Measurements from ENCODE around the gene DLG5.

Gene DLG5

GRCh38 chr10:77889277-77889903 lies 37.2 kb downstream of the DLG5 start:
- peaks cover 74% of the 10 kb centered on the region for H4K20me1 ChIP-seq (ENCODE audit: insufficient read depth, low read length)
- H3K9me3 ChIP-seq (ENCODE audit: insufficient read depth, low read length, severe bottlenecking): no peaks in the 10 kb centered on the region
- DNase-seq (no peak), ATAC-seq (ENCODE audit: insufficient read depth, low read depth) (no peak)
- H3K27me3 ChIP-seq (ENCODE audit: insufficient read depth, low read length, poor library complexity): no peaks in the 10 kb centered on the region
- H3K4me1 ChIP-seq (ENCODE audit: insufficient read depth, low read length): no peaks in the 10 kb centered on the region
- no peak overlapping the region for H3K4me2 ChIP-seq (ENCODE audit: insufficient read depth, low read length)
- no peak overlapping the region for H3K4me3 ChIP-seq (ENCODE audit: low read depth in 1 of 2, low read length in 2 of 2)
- H3K27ac ChIP-seq (ENCODE audit: low read length): no peak overlapping the region
- H3K9ac ChIP-seq (ENCODE audit: low read depth, low read length): no peak overlapping the region
- TF ChIP-seq EZH2 (IDR thresholded peaks at IDR 0.05; ENCODE audit: borderline replicate concordance, low read depth, low read length, severe bottlenecking): no peak
- TF ChIP-seq, protein P1, sequence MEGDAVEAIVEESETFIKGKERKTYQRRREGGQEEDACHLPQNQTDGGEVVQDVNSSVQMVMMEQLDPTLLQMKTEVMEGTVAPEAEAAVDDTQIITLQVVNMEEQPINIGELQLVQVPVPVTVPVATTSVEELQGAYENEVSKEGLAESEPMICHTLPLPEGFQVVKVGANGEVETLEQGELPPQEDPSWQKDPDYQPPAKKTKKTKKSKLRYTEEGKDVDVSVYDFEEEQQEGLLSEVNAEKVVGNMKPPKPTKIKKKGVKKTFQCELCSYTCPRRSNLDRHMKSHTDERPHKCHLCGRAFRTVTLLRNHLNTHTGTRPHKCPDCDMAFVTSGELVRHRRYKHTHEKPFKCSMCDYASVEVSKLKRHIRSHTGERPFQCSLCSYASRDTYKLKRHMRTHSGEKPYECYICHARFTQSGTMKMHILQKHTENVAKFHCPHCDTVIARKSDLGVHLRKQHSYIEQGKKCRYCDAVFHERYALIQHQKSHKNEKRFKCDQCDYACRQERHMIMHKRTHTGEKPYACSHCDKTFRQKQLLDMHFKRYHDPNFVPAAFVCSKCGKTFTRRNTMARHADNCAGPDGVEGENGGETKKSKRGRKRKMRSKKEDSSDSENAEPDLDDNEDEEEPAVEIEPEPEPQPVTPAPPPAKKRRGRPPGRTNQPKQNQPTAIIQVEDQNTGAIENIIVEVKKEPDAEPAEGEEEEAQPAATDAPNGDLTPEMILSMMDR (IDR thresholded peaks at IDR 0.05; ENCODE audit: borderline replicate concordance, extremely low read depth, low read length, poor library complexity, severe bottlenecking): no peak
- H2AFZ ChIP-seq (ENCODE audit: low read depth, low read length): no peak overlapping the region
- H3K79me2 ChIP-seq (ENCODE audit: insufficient read depth, low read length): peaks cover 12% of the 10 kb centered on the region; the same call in 1 of the 2 replicates
- H3K36me3 ChIP-seq (ENCODE audit: insufficient read depth, low read length): no peaks in the 10 kb centered on the region

GRCh38 chr10:77888356-77888703 lies 38.2 kb downstream of the DLG5 start:
- ATAC-seq (ENCODE audit: insufficient read depth, low read depth) (no peak), DNase-seq (no peak)
- H3K9ac ChIP-seq (ENCODE audit: low read depth, low read length): no peak overlapping the region
- H3K4me1 ChIP-seq (ENCODE audit: insufficient read depth, low read length): no peaks in the 10 kb centered on the region
- peaks cover 12% of the 10 kb centered on the region; the same call in 1 of the 2 replicates for H3K79me2 ChIP-seq (ENCODE audit: insufficient read depth, low read length)
- H3K9me3 ChIP-seq (ENCODE audit: insufficient read depth, low read length, severe bottlenecking): no peaks in the 10 kb centered on the region
- H3K4me3 ChIP-seq (ENCODE audit: low read depth in 1 of 2, low read length in 2 of 2): no peak overlapping the region
- H2AFZ ChIP-seq (ENCODE audit: low read depth, low read length): no peak overlapping the region
- H3K36me3 ChIP-seq (ENCODE audit: insufficient read depth, low read length): no peaks in the 10 kb centered on the region
- no peak overlapping the region for H3K4me2 ChIP-seq (ENCODE audit: insufficient read depth, low read length)
- TF ChIP-seq, protein P1 (IDR thresholded peaks at IDR 0.05; ENCODE audit: borderline replicate concordance, extremely low read depth, low read length, poor library complexity, severe bottlenecking): no peak
- TF ChIP-seq EZH2 (IDR thresholded peaks at IDR 0.05; ENCODE audit: borderline replicate concordance, low read depth, low read length, severe bottlenecking): no peak
- H3K27ac ChIP-seq (ENCODE audit: low read length): no peak overlapping the region
- H4K20me1 ChIP-seq (ENCODE audit: insufficient read depth, low read length): peaks cover 66% of the 10 kb centered on the region
- no peaks in the 10 kb centered on the region for H3K27me3 ChIP-seq (ENCODE audit: insufficient read depth, low read length, poor library complexity)

GRCh38 chr10:77887631-77888355 lies 38.8 kb downstream of the DLG5 start:
- H3K4me2 ChIP-seq (ENCODE audit: insufficient read depth, low read length): no peak overlapping the region
- no peaks in the 10 kb centered on the region for H3K27me3 ChIP-seq (ENCODE audit: insufficient read depth, low read length, poor library complexity)
- no peaks in the 10 kb centered on the region for H3K9me3 ChIP-seq (ENCODE audit: insufficient read depth, low read length, severe bottlenecking)
- no peak overlapping the region for H3K27ac ChIP-seq (ENCODE audit: low read length)
- no peaks in the 10 kb centered on the region for H3K36me3 ChIP-seq (ENCODE audit: insufficient read depth, low read length)
- no peak overlapping the region for H3K9ac ChIP-seq (ENCODE audit: low read depth, low read length)
- H2AFZ ChIP-seq (ENCODE audit: low read depth, low read length): no peak overlapping the region
- peaks cover 12% of the 10 kb centered on the region; the same call in 1 of the 2 replicates for H3K79me2 ChIP-seq (ENCODE audit: insufficient read depth, low read length)
- no peak for ATAC-seq (ENCODE audit: insufficient read depth, low read depth)
- H3K4me1 ChIP-seq (ENCODE audit: insufficient read depth, low read length): no peaks in the 10 kb centered on the region
- H4K20me1 ChIP-seq (ENCODE audit: insufficient read depth, low read length): peaks cover 63% of the 10 kb centered on the region
- H3K4me3 ChIP-seq (ENCODE audit: low read depth in 1 of 2, low read length in 2 of 2): no peak overlapping the region
- no peak for DNase-seq
- TF ChIP-seq, protein P1 (IDR thresholded peaks at IDR 0.05; ENCODE audit: borderline replicate concordance, extremely low read depth, low read length, poor library complexity, severe bottlenecking): no peak
- no peak for TF ChIP-seq EZH2 (IDR thresholded peaks at IDR 0.05; ENCODE audit: borderline replicate concordance, low read depth, low read length, severe bottlenecking)
